Vagina (tissue), 2 donors: Measurements from ENCODE around the gene CFHR5.

Source experiments
- CTCF ChIP-seq, 3 experiments: fragments of 450-650 bp in 2 of 3; fragments of 200-600 bp in 1 of 3; sonication (generic) in 1 of 3; IDR thresholded peaks; one replicate each; pipeline ENCODE4 v1.5.1; 2017 to 2019; ENCODE audit warnings: antibody characterized with exemption in 3 of 3, mild to moderate bottlenecking in 2 of 3, moderate library complexity in 2 of 3
- POLR2A ChIP-seq, 2 donors: fragments of 450-650 bp; IDR thresholded peaks; one replicate each; pipeline ENCODE4 v1.6.1; 2017; ENCODE audit warnings: antibody characterized with exemption in 2 of 2, mild to moderate bottlenecking in 2 of 2, moderate library complexity in 2 of 2
- POLR2AphosphoS5 ChIP-seq, 2 donors: sonication (generic); formaldehyde crosslinking; IDR thresholded peaks; one replicate each; pipeline ENCODE4 v1.9.0; 2017; ENCODE audit warnings: antibody characterized with exemption in 2 of 2, mild to moderate bottlenecking in 2 of 2, low read depth in 1 of 2; ENCODE audit not compliant: insufficient read depth in 1 of 2

- no peak for TF ChIP-seq CTCF (IDR thresholded peaks at IDR 0.05)
- no peak for TF ChIP-seq POLR2AphosphoS5 (IDR thresholded peaks at IDR 0.05; ENCODE audit: insufficient read depth in 1 of 2, low read depth in 1 of 2)
- TF ChIP-seq POLR2A (IDR thresholded peaks at IDR 0.05): no peak
Observed at GRCh38 chr1:196960854-196961253, 16.5 kb upstream of the CFHR5 start.
